GM21786 (cell line): ENCODE measurements around the gene DRAXIN.

Source experiments
- ATAC-seq: cut with Tn5 transposase; IDR thresholded peaks from one replicate; pipeline ENCODE4 v1.9.1; 2021; ENCODE audit not compliant: unreplicated experiment

DRAXIN gene

DNA sequence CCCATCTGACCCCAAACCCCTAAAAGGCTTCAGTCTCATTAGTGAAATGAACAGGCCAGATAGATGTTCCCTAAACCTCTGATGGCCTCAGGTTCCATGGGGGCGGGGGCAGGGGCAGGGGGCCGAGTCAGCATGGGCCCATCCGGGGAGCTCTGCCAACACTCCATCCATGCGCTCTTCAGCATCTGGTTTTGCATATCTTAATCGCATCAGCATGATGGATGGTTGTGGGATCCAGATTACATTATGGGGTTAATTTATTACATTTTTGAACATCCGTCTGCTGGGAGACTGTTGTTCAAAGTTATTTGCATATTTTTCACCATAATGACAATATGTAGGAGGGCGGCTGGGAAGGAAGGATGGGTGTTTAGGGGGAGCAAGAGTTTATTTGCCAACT lies 7.4 kb upstream of the DRAXIN start:
- no peak for ATAC-seq

- ATAC-seq: no peak
These were observed 6.2 kb upstream of the DRAXIN start for GRCh38 chr1:11685210-11685752.

DNA sequence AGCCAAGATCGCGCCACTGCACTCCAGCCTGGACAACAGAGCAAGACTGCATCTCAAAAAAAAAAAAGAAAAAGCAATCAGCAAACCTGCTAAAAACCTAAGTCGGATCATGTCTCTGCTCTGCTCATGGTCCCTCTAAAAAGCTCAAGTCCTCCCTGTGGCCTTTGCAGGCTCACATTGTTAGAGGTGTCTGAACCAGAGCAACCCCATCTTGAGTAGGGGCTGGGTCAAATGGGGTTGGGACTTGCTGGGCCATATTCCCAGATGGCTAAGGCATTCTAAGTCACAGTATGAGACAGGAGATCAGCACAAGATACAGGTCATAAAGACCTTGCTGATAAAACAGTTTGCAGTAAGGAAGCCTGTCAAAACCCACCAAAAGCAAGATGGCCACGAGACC lies 3.0 kb upstream of the DRAXIN start:
- ATAC-seq: no peak

DNA sequence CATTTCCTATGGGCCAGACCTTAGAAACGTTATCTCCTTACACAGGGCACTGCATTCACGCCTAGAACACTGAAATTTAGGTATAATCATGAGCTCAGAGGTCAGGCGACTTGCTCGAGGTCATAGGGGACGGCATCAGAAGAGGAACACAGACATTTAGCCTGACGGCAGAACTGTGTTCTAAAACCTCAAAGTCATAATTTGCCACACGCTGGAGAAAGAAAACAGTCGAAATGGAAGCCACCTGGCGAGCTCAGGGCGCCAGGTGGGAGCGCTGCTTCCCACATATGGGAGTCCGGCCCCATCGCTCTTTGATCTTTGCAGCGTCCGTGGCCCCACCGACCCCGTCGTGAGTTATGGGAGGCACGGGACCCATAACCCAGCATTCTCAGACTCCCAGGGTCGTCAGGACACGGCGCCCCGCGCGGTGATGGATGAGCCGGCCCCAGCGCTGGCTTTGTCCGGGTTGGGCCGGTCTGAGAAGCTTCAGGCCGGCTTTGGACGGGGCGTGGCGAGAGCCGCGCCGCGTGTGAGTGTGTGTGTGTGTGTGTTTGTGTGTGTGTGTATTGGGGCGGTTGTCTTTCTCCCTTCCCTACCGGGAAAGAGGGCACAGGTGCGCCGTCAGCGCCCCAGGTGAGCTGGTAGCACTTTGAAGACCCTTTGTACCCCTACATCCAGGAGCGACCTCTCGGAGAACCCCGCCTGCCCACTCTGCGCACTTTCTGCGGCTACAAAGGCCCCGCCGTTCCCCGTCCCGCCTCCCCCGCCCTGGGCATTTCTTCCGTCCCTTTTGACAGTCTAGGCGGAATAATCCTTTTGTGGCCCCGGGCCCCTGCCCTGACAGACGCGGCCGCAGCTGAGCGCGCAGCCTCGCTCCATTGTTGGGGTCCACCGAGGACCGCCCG lies 861 bp upstream of the DRAXIN start:
- no peak for ATAC-seq

DNA sequence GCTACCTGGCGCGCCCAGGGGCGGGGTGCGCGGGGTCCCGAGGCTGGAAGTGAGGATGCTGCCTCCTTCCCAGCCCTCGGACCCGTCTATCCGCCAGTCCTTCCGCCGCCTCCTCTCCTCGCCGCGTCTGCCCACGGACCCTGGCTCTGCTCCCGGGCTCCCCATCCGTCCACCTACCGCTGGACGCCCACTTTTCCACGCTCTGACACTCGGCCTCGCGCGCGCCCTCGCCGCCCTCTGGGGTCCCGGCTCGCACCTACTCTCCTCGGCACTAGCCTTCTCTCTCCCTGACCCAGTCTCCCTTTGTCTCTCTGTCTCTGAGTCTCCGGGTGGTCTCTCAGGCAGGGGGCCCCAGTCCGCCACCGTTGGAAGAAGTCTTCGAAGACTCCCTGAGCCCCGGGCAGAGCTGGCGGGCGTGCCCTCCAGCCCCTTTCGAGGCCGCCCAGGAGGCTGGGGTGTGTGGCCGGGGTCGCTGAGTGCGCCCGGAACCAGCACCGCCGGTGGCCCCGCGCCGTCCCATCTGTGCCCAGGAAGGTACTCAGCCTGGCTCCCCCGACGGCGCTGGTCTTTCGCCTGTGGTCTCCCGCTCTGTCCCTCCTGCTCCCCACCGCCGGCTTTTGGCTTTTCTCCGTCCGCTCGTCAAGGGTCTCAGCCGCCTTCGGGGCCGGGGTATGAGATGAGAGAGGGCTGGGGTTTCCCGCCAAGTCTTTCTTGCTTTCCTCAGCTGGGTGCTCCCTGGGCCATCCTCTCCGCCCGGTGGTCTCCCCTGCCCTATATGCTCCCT lies 610 bp downstream of the DRAXIN start:
- no peak for ATAC-seq

GRCh38 chr1:11693024-11693590 lies 1.6 kb downstream of the DRAXIN start:
- ATAC-seq: no peak

- ATAC-seq: no peak
These were observed 2.4 kb downstream of the DRAXIN start for GRCh38 chr1:11693917-11694316.

DNA sequence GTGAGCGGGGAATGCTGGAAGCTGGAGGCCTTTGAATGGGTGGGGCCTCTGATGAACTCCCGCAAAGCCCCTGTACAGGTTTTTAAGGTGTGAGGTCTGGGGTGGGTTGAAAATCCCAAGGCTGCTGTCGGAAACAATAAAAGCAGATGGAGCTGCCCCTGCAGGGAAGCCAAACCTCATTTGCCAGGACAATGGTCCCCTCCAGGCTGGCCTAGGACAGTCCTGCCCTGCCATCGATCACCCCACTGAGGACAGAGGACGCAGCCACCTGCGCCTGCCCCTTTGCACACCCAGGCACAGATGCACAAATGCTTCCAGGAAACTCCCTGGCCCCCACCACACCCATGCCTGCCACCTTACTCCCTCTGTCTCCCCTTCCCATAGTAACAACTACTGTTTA lies 4.4 kb downstream of the DRAXIN start:
- ATAC-seq: no peak

- ATAC-seq: no peak
These were observed 5.8 kb downstream of the DRAXIN start for GRCh38 chr1:11697188-11697892.

GRCh38 chr1:11697893-11698210 lies 6.3 kb downstream of the DRAXIN start:
- no peak for ATAC-seq

GRCh38 chr1:11700601-11701467 lies 9.3 kb downstream of the DRAXIN start:
- no peak for ATAC-seq

DNA sequence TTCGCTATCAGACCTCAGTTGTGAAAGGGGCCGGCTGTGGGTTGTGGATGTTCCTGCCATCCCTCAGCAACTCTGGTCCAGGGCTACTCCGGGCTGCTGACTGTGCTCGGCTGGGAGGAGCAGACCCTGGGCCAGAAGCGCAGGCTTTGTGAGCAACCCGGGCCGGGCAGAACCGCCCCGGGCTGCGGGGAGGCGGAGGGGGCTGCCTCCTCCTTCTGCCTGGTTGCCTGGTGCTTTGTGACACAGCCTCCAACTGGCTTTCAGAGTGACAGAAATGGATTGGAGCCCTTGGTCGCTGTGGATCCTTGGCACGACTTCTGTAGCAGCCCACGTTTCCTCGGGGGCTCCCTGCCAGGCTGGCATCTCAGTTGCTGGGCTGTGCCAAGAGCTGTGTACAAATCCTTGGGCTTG lies 10.0 kb downstream of the DRAXIN start:
- ATAC-seq: no peak

GRCh38 chr1:11701981-11702803 lies 10.7 kb downstream of the DRAXIN start:
- no peak for ATAC-seq

- no peak for ATAC-seq
These were observed 12.1 kb downstream of the DRAXIN start for GRCh38 chr1:11703357-11704193.

- ATAC-seq: no peak
These were observed 12.7 kb downstream of the DRAXIN start for GRCh38 chr1:11704194-11704529.

- ATAC-seq: no peak
These were observed 13.4 kb downstream of the DRAXIN start for GRCh38 chr1:11704691-11705475.

- no peak for ATAC-seq
These were observed 14.1 kb downstream of the DRAXIN start for GRCh38 chr1:11705596-11705995.

DNA sequence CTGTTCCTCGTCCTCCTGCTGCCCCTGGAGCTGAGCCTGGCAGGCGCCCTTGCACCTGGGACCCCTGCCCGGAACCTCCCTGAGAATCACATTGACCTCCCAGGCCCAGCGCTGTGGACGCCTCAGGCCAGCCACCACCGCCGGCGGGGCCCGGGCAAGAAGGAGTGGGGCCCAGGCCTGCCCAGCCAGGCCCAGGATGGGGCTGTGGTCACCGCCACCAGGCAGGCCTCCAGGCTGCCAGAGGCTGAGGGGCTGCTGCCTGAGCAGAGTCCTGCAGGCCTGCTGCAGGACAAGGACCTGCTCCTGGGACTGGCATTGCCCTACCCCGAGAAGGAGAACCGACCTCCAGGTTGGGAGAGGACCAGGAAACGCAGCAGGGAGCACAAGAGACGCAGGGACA lies 14.8 kb downstream of the DRAXIN start:
- no peak for ATAC-seq
